Testis (tissue), 3 donors: Measurements from ENCODE around the gene SYT10. TPM values are rescaled to one million over a fixed set of nuclear protein-coding genes. Genes with fewer than 3 reads are reported as not detected.

ENCODE experiments used
- DNase-seq: peaks from one replicate; pipeline ENCODE4 v3.0.0-alpha.2; 2019
- H3K27ac ChIP-seq, 2 donors: fragments of 200-600 bp; sonication (generic); one replicate each; pipeline ENCODE4 v1.5.1; 2019
- H3K27me3 ChIP-seq: fragments of 200-600 bp; sonication (generic); one replicate; pipeline ENCODE4 v1.5.1; 2019
- H3K36me3 ChIP-seq: fragments of 200-600 bp; sonication (generic); one replicate; pipeline ENCODE4 v1.5.1; 2017; ENCODE audit warnings: low read depth; ENCODE audit errors: missing control alignments
- H3K4me1 ChIP-seq: fragments of 200-600 bp; sonication (generic); one replicate; pipeline ENCODE4 v1.5.1; 2019
- H3K4me3 ChIP-seq, 2 donors: fragments of 200-600 bp; sonication (generic); one replicate each; pipeline ENCODE4 v1.5.1; 2017 to 2019
- H3K9me3 ChIP-seq: fragments of 200-600 bp; sonication (generic); one replicate; pipeline ENCODE4 v1.5.1; 2017
- POLR2A ChIP-seq: fragments of 450-650 bp; IDR thresholded peaks from one replicate; pipeline ENCODE4 v1.6.1; 2017; ENCODE audit warnings: antibody characterized with exemption, mild to moderate bottlenecking, moderate library complexity
- WGBS, 2 donors: methylation state at CpG; one replicate each; pipeline ENCODE4 v1.1.5; 2018; 5-methylcytosine and 5-hydroxymethylcytosine counted together
- intact Hi-C: fragments of 100-400 bp; cut with DNase I; formaldehyde crosslinking; loops from one replicate; pipeline ENCODE4 v1.15.1; 2023; ENCODE audit warnings: low total_unique reads
- polyA plus RNA-seq: library from polyadenylated mRNA; stranded (reverse); fragments of 350-450 nt; fragmentation: Illumina TruSeq; extraction: RNeasy Lipid Tissue Mini Kit (QIAGEN cat#74804); gene quantifications from one replicate; pipeline ENCODE4 v1.2.3, GENCODE V29; 2014; ENCODE audit warnings: low read depth, low replicate concordance; ENCODE audit not compliant: insufficient read depth
- total RNA-seq, 2 donors: library from RNA; depleted of rRNA; stranded (reverse); fragments of >200 nt; gene quantifications; one replicate each; pipeline ENCODE4 v1.2.3, GENCODE V29; 2016
- TF ChIP-seq, protein P1 (sequence below), 3 experiments: fragments of 450-650 bp in 2 of 3; fragments of 200-600 bp in 1 of 3; sonication (generic) in 1 of 3; IDR thresholded peaks; one replicate each; pipeline ENCODE4 v1.5.1; 2016 to 2019; ENCODE audit warnings: antibody characterized with exemption in 3 of 3, mild to moderate bottlenecking in 2 of 3, moderate library complexity in 1 of 3

The SYT10 gene
- total and polyA plus RNA-seq, 3 donors from 2014 or later: 1.2 to 1.9 (median 1.7) TPM

DNA sequence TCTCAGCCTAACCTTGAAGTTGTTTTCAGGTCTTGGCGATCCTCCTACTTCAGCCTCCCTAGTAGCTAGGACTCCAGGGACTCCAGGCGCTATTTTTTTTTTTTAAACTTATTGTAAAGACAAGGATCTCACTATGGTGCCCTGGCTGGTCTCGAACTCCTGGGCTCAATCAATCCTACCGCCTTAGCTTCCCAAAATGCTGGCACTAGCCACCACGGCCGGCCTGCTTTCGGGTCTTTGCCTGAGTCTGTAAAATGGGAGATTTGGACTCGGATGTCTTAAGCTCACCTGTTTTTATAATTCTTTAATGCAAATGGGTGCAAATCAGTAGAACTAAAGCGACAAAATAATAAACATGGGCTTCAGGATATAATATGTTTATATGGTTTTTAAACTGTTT, 858 bp upstream of the SYT10 start:
- intact Hi-C loops: no loop called here
- 66 to 74% methylated on average over 9 of the region's 9 CpGs for WGBS, 2 donors
- DNase-seq: no peak
- H3K9me3 ChIP-seq: no peaks in the 10 kb centered on the region
- H3K27ac ChIP-seq: no peak overlapping the region
- H3K36me3 ChIP-seq: no peaks in the 10 kb centered on the region
- peak overlapping the region in 1 of 2 donors; percentile 53 for H3K4me3 ChIP-seq
- peaks cover 4% of the 10 kb centered on the region for H3K4me1 ChIP-seq
- H3K27me3 ChIP-seq: no peaks in the 10 kb centered on the region
- TF ChIP-seq, protein P1, sequence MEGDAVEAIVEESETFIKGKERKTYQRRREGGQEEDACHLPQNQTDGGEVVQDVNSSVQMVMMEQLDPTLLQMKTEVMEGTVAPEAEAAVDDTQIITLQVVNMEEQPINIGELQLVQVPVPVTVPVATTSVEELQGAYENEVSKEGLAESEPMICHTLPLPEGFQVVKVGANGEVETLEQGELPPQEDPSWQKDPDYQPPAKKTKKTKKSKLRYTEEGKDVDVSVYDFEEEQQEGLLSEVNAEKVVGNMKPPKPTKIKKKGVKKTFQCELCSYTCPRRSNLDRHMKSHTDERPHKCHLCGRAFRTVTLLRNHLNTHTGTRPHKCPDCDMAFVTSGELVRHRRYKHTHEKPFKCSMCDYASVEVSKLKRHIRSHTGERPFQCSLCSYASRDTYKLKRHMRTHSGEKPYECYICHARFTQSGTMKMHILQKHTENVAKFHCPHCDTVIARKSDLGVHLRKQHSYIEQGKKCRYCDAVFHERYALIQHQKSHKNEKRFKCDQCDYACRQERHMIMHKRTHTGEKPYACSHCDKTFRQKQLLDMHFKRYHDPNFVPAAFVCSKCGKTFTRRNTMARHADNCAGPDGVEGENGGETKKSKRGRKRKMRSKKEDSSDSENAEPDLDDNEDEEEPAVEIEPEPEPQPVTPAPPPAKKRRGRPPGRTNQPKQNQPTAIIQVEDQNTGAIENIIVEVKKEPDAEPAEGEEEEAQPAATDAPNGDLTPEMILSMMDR (IDR thresholded peaks at IDR 0.05): no peak
- no peak for TF ChIP-seq POLR2A

DNA sequence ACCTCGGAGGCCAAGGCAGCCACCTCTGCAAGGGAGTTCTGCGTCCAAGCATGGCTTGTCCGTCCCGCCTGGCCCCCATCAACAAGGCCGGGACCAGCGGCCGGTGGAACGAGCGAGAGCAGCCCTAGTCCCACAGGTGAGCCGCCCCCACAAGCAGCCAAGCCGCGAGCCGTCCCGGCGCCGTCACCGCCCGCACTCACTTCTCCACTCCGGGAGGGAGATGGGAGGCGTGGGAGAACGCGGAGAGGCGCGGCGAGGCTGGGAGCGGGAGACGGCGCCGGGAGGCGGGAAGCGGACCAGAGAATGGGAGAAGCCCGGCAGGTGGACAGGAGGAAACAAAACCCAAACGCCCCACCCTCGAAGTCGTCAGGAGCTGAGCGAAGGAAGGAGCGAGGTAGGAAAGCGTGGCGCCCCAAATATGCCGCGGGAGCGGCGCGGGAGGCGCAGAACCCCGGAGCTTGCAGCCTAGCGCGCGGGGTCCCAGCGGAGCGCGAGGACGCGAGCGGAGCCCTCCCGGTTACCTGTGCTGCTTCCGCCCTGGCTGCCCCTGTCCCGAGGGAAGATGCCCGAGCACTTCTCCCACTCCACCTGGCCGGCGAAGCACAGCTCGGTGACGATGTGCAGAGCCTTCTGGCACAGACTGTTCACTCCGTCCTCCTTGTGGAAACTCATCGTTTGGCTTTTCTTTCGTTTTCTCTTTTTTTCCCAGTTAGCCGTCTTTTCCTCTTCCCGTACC, 600 bp downstream of the SYT10 start:
- peak; percentile 28 for DNase-seq
- Histone ChIP-seq H3K36me3 (no peaks in the 10 kb centered on the region), H3K4me1 (peaks cover 4% of the 10 kb centered on the region), H3K27me3 (no peaks in the 10 kb centered on the region), H3K9me3 (no peaks in the 10 kb centered on the region), H3K27ac (no peak overlapping the region), H3K4me3 (peak overlapping the region; percentile 42 to 53)
- 1% methylated on average over 47 to 68 of the region's 68 CpGs for WGBS, 2 donors
- intact Hi-C loops: no loop called here
- no peak for TF ChIP-seq POLR2A
- TF ChIP-seq, protein P1 (IDR thresholded peaks at IDR 0.05): no peak

DNA sequence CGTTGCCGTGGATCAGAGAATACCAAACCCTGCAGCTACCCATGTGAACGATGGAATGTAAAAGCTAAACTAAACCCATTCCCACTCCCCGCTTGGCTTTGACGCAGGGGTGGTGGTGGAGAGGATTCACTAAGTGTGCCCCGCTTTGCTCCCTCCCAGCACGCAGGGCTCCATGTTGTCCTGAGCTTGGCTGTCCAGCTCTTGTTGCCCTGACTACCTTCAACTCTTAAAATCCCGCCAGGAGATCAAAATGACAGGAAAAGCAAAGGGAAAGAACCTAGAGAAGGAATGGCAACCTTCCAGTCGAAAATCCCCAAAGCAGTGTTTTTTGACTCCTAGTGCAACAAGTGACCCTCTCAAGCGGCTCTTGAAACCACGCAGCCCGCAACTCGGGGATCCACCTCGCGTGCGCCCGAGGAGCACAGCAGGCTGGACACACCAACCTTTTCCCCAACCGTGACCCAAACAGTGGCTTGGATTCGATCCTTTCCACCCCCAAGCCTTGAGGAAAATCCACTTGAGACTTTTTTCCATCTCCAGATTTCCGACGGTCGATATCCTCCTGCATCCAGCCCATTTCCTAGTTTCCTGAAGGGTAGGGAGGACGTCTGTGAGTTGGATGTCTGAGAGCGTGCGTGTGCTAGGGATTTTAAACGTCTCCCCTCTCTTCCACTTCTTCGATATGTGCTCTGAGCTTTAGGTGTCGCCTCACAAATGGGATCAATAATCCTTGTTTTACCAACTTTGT, 1.4 kb downstream of the SYT10 start:
- Histone ChIP-seq H3K4me1 (peaks cover 4% of the 10 kb centered on the region), H3K9me3 (no peaks in the 10 kb centered on the region), H3K27ac (no peak overlapping the region), H3K27me3 (no peaks in the 10 kb centered on the region), H3K4me3 (peak overlapping the region; percentile 42 to 53), H3K36me3 (no peaks in the 10 kb centered on the region)
- DNase-seq: no peak
- 7 to 9% methylated on average over 28 of the region's 28 CpGs for WGBS, 2 donors
- intact Hi-C loops: no loop called here
- TF ChIP-seq, protein P1 (IDR thresholded peaks at IDR 0.05): no peak
- no peak for TF ChIP-seq POLR2A

DNA sequence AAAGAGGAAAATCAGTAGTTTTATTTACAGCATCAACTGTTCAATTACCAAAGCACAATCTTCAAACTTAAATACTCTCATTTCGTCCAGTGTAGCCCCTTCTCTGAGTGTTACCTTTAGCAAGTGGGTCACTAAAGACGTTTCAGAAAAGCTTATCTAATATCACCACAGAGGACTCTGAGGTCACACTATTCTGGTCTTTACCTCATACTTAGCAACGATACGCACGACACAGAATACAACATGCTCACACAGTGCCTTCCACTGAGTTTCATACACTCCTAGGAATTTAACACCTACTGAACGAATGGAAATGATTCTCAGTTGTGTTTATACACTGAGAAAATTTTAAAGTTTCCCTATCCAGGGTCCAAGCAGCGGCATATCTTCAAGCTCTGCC, 2.0 kb downstream of the SYT10 start:
- peaks cover 4% of the 10 kb centered on the region for H3K4me1 ChIP-seq
- H3K9me3 ChIP-seq: no peaks in the 10 kb centered on the region
- 35 to 44% methylated on average over 7 of the region's 7 CpGs for WGBS, 2 donors
- DNase-seq: no peak
- no peak overlapping the region for H3K4me3 ChIP-seq
- intact Hi-C loops: no loop called here
- no peaks in the 10 kb centered on the region for H3K36me3 ChIP-seq
- TF ChIP-seq POLR2A: no peak
- TF ChIP-seq, protein P1 (IDR thresholded peaks at IDR 0.05): no peak
- no peaks in the 10 kb centered on the region for H3K27me3 ChIP-seq
- H3K27ac ChIP-seq: no peak overlapping the region
